GM12878 (cell line): Measurements from ENCODE around the gene RASSF4. TPM values are rescaled to one million over a fixed set of nuclear protein-coding genes. Genes with fewer than 3 reads are reported as not detected.

ENCODE experiments used
- ATAC-seq: fragments of 200-7000 bp; cut with Tn5 transposase; 3 replicates; pipeline ENCODE4 v1.9.1; 2020; ENCODE audit warnings: mild to moderate bottlenecking, moderate library complexity
- BruUV-seq: library from RNA; stranded (reverse); fragments of 400-500 nt; replicated peaks from 2 replicates; lab custom pipeline; 2021; lab: Mats Ljungman, UMichigan
- CTCF ChIA-PET: fragments of 300-600 bp; sonication (Branson Sonifier 250); formaldehyde crosslinking; extraction: SDS; loops from one replicate; lab custom pipeline; 2021; ENCODE audit warnings: inconsistent platforms; lab: Yijun Ruan, JAX
- POLR2A ChIA-PET: fragments of 350-600 bp; formaldehyde crosslinking; extraction: SDS; loops from one replicate; lab custom pipeline; 2021; ENCODE audit warnings: inconsistent platforms; lab: Charles Lee
- RAD21 ChIA-PET: fragments of 300-600 bp; sonication (Branson Sonifier 250); formaldehyde crosslinking; loops from one replicate; lab custom pipeline; 2023; ENCODE audit warnings: antibody characterized with exemption; ENCODE audit not compliant: unreplicated experiment; lab: Charles Lee
- SMC1A ChIA-PET: fragments of 300-600 bp; sonication (Branson Sonifier 250); formaldehyde crosslinking; loops from one replicate; lab custom pipeline; 2023; ENCODE audit not compliant: unreplicated experiment, uncharacterized antibody; lab: Charles Lee
- DNase-seq: peaks from one replicate; pipeline ENCODE4 v3.0.0-alpha.2; 2011; ENCODE audit warnings: low read depth, low spot score
- FAIRE-seq: peaks from 3 replicates; lab custom pipeline; 2011; peaks lifted over from hg19 to GRCh38; lab: Jason Lieb, UNC
- H2AFZ ChIP-seq: 2 replicates; pipeline ENCODE4 v1.6.0; 2011; ENCODE audit warnings: low read depth, low read length, control low read depth; ENCODE audit not compliant: control insufficient read depth
- H3K27ac ChIP-seq: 2 replicates; pipeline ENCODE4 v1.5.1; 2011; ENCODE audit warnings: control low read depth; ENCODE audit not compliant: control insufficient read depth, insufficient read depth
- H3K27me3 ChIP-seq, 2 experiments: replicated peaks in 1 of 2; 2 replicates each; pipeline versions ENCODE4 v1.6.0 to v1.6.1; 2011; ENCODE audit warnings: low read length in 1 of 2; ENCODE audit not compliant: control insufficient read depth in 2 of 2, insufficient read depth in 2 of 2
- H3K36me3 ChIP-seq, 2 experiments: 2 replicates each; pipeline ENCODE4 v1.5.1; 2011; ENCODE audit warnings: low read length in 1 of 2; ENCODE audit not compliant: control insufficient read depth in 2 of 2, insufficient read depth in 2 of 2
- H3K4me1 ChIP-seq: 2 replicates; pipeline ENCODE4 v1.6.1; 2011; ENCODE audit warnings: mild to moderate bottlenecking, low read length, moderate library complexity, mixed read lengths; ENCODE audit not compliant: control insufficient read depth, insufficient read depth
- H3K4me2 ChIP-seq: 2 replicates; pipeline ENCODE4 v1.6.0; 2011; ENCODE audit warnings: control low read depth; ENCODE audit not compliant: control insufficient read depth, insufficient read depth
- H3K4me3 ChIP-seq: fragments of 200-600 bp; sonication (generic); 2 replicates; pipeline ENCODE4 v1.5.1; 2016
- H3K79me2 ChIP-seq: 2 replicates; pipeline ENCODE4 v1.6.0; 2011; ENCODE audit warnings: low read length; ENCODE audit not compliant: control insufficient read depth, insufficient read depth
- H3K9ac ChIP-seq: 2 replicates; pipeline ENCODE4 v1.8.0; 2011; ENCODE audit warnings: low read length, control low read depth, mixed read lengths; ENCODE audit not compliant: control insufficient read depth, insufficient read depth
- H3K9me3 ChIP-seq: replicated peaks from 3 replicates; pipeline ENCODE4 v1.5.1; 2011; ENCODE audit warnings: mild to moderate bottlenecking, low read length; ENCODE audit not compliant: control insufficient read depth, insufficient read depth
- H4K20me1 ChIP-seq: 2 replicates; pipeline ENCODE4 v1.6.0; 2011; ENCODE audit not compliant: control insufficient read depth, insufficient read depth
- CREB1 ChIP-seq: IDR thresholded peaks from 2 replicates; pipeline ENCODE4 v1.6.1; 2012; ENCODE audit warnings: low read depth, mild to moderate bottlenecking, inconsistent platforms
- DPF2 ChIP-seq: fragments of 450-650 bp; IDR thresholded peaks from 2 replicates; pipeline ENCODE4 v1.6.1; 2017; ENCODE audit warnings: mild to moderate bottlenecking
- EED ChIP-seq: sonication (generic); IDR thresholded peaks from 2 replicates; pipeline ENCODE4 v1.6.1; 2016; ENCODE audit warnings: antibody characterized with exemption, low read depth
- EGR1 ChIP-seq, 2 experiments: IDR thresholded peaks; 1 replicate in 1 of 2; 2 replicates in 1 of 2; pipeline ENCODE4 v1.6.1; 2011 to 2012; ENCODE audit warnings: low read depth in 2 of 2, low read length in 2 of 2, borderline replicate concordance in 1 of 2, mild to moderate bottlenecking in 1 of 2, moderate library complexity in 1 of 2
- ELK1 ChIP-seq: IDR thresholded peaks from 2 replicates; pipeline ENCODE4 v1.6.1; 2012; ENCODE audit warnings: low read depth, low read length, improper control_type of control experiment
- MTA2 ChIP-seq: fragments of 450-650 bp; IDR thresholded peaks from 2 replicates; pipeline ENCODE4 v1.6.1; 2016; ENCODE audit warnings: low read depth, mild to moderate bottlenecking, moderate library complexity
- NFYB ChIP-seq: IDR thresholded peaks from 2 replicates; pipeline ENCODE4 v1.6.1; 2011; ENCODE audit warnings: low read depth, mild to moderate bottlenecking, low read length, improper control_type of control experiment, moderate library complexity; ENCODE audit not compliant: insufficient read depth
- PAX5 ChIP-seq: IDR thresholded peaks from 2 replicates; pipeline ENCODE4 v1.6.1; 2011; ENCODE audit warnings: low read depth, low read length, borderline replicate concordance
- POLR2AphosphoS2 ChIP-seq: IDR thresholded peaks from 2 replicates; pipeline ENCODE4 v1.6.1; 2011; ENCODE audit warnings: low read depth, mild to moderate bottlenecking, low read length, improper control_type of control experiment, moderate library complexity
- POLR2AphosphoS5 ChIP-seq: IDR thresholded peaks from 2 replicates; pipeline ENCODE4 v1.6.1; 2011; ENCODE audit warnings: mild to moderate bottlenecking, low read length, inconsistent platforms
- SIN3A ChIP-seq: IDR thresholded peaks from 2 replicates; pipeline ENCODE4 v1.6.1; 2012; ENCODE audit warnings: low read depth, low read length, improper control_type of control experiment
- SPI1 ChIP-seq: IDR thresholded peaks from 2 replicates; pipeline ENCODE4 v1.6.1; 2011; ENCODE audit warnings: low read depth, mild to moderate bottlenecking, low read length, moderate library complexity, borderline replicate concordance; ENCODE audit not compliant: insufficient read depth
- TBL1XR1 ChIP-seq: IDR thresholded peaks from 2 replicates; pipeline ENCODE4 v1.6.1; 2012; ENCODE audit warnings: low read depth, low read length, improper control_type of control experiment
- ZBED1 ChIP-seq: IDR thresholded peaks from 2 replicates; pipeline ENCODE4 v1.6.1; 2016; ENCODE audit warnings: borderline replicate concordance
- WGBS: methylation state at CpG from one replicate; pipeline ENCODE4 v1.1.6; 2016; ENCODE audit warnings: low lambda C conversion rate; ENCODE audit not compliant: insufficient replicate concordance, insufficient coverage; ENCODE audit errors: missing lambda C conversion rate; 5-methylcytosine and 5-hydroxymethylcytosine counted together
- in situ Hi-C: fragments of 300-500 bp; cut with MboI; formaldehyde crosslinking; loops from 9 replicates; pipeline ENCODE4 v1.14.3; 2018; ENCODE audit warnings: mixed read lengths
- intact Hi-C: fragments of 100-400 bp; cut with micrococcal nuclease; formaldehyde crosslinking; loops from one replicate; pipeline ENCODE4 v1.14.2; 2022; ENCODE audit not compliant: unreplicated experiment
- polyA plus RNA-seq, 11 experiments: library from polyadenylated mRNA; depleted of rRNA in 4 of 11; unstranded in 6 of 11; stranded (reverse) in 5 of 11; fragments of >200 nt; fragmentation: Nextera tagmentation in 4 of 11; fragmentation: Illumina TruSeq in 1 of 11; extraction: Ambion mirVana in 4 of 11; extraction: Trizol in 1 of 11; gene quantifications; 1 replicate in 1 of 11; 2 replicates in 10 of 11; pipeline versions ENCODE4 v1.2.1 to v1.2.3, GENCODE V29; 2011 to 2016; ENCODE audit warnings: inconsistent platforms in 2 of 11, missing spikeins in 2 of 11, low read depth in 1 of 11
- total RNA-seq, 4 experiments: library from RNA; depleted of rRNA in 3 of 4; stranded (reverse); fragments of >200 nt in 3 of 4; fragmentation: Illumina TruSeq in 1 of 4; extraction: Trizol in 1 of 4; gene quantifications; 2 replicates each; pipeline versions ENCODE4 v1.2.1 to v1.2.3, GENCODE V29; 2013 to 2021
- TF ChIP-seq, protein P1 (sequence below): fragments of 450-650 bp; IDR thresholded peaks from 2 replicates; pipeline ENCODE4 v1.6.1; 2017; ENCODE audit warnings: borderline replicate concordance
- TF ChIP-seq, protein P2 (sequence below): fragments of 450-650 bp; IDR thresholded peaks from 2 replicates; pipeline ENCODE4 v1.6.1; 2017; ENCODE audit warnings: antibody characterized with exemption, mild to moderate bottlenecking, moderate library complexity

The RASSF4 gene
- total and polyA plus RNA-seq, 10 of the 15 experiments (the other 5 are each of a cell fraction or from before 2014, with no cell fraction given): 3.7 to 71.1 (median 16.8) TPM

DNA sequence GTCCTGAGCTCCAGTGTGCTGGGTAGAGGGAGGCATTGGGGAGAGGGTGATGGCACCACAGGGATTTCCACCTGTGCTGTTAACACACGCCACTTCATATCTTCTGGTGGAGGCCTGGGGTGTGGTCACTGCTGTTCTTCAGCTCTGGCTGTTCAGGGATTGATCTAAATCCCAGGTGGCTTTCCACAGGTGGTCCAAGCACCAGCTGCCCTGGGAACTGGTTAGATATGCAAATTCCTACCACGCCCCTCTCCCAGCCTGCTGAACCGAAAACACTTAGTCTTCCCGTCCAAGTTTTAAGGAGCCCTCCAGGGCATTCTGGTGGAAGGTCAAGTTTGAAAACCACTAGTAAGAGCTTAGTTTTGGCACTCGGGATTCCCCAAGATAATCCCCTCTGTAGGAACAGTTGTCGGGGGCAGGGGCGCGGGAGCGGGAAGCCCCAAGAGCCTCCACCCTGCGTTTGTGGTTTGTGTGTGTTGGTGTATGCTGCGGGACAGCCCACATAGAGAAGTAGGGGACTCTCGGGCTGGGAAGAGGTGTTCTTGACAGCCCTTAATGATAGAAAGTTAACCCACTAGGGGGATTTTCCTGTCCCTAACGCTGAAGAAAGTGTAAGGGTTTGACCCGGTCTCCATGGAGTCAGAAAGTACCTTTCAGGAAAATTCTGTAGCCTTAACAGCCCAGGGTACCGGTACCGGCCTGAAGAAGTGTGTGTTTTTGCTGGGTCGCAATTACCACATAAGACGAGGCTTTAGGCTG is 13.9 kb downstream of the RASSF4 start:
- ChIA-PET CTCF (interaction anchor here (0.5 to 10.1 kb wide), 8 partner anchors 7 to 41 kb away, joined by 3 to 181 read pairs (median 9); partner anchors contain the start of gene RASSF4), SMC1A (interaction anchor here (0.8 to 2.5 kb wide), 7 partner anchors 10 to 41 kb away, joined by 3 to 36 read pairs (median 17); no protein-coding TSS in a partner anchor), POLR2A (interaction anchor here (1.1 to 2.1 kb wide), 9 partner anchors 8 to 45 kb away, joined by 3 to 17 read pairs (median 5); no protein-coding TSS in a partner anchor), RAD21 (interaction anchor here (0.8 to 2.7 kb wide), 6 partner anchors 10 to 48 kb away, joined by 4 to 54 read pairs (median 20); no protein-coding TSS in a partner anchor)
- Histone ChIP-seq H3K27me3 (no peaks in the 10 kb centered on the region), H3K79me2 (peaks cover 14% of the 10 kb centered on the region), H3K9ac (peak overlapping the region; percentile 65), H3K4me3 (no peak overlapping the region), H3K4me1 (peaks cover 43% of the 10 kb centered on the region), H3K9me3 (no peaks in the 10 kb centered on the region), H3K36me3 (peaks cover 0 to 8% of the 10 kb centered on the region in 2 experiments; a peak in 2 of 4 replicates), H2AFZ (peak overlapping the region; percentile 54), H3K4me2 (peak overlapping the region; percentile 82), H3K27ac (peak overlapping the region; percentile 80), H4K20me1 (no peaks in the 10 kb centered on the region)
- in situ Hi-C loops: loop anchor here (25.0 kb wide), 1 partner anchor 1811 kb away; no protein-coding TSS in a partner anchor
- 5% methylated on average over 18 of the region's 18 CpGs for WGBS
- ATAC-seq (peak; percentile 45), FAIRE-seq (peak; percentile 56), DNase-seq (no peak)
- intact Hi-C loops: loop anchor here (2.0 kb wide), 1 partner anchor 15 kb away; the partner anchor contains the start of gene RASSF4
- no TSS peak for BruUV-seq
- TF ChIP-seq POLR2AphosphoS2 (no peak), ELK1 (no peak), SIN3A (no peak), NFYB (no peak), EED (peak; percentile 82), MTA2 (peak; percentile 80), ZBED1 (0 out of 2 replicates have a peak, but pooled peaks have one; percentile 17), EGR1 (IDR thresholded peaks at IDR 0.05; ENCODE audit: borderline replicate concordance in 1 of 2, low read depth in 2 of 2, low read length in 2 of 2) (peak in 1 of 2 experiments; percentile 27; a peak in 1 of 3 replicates), POLR2AphosphoS5 (no peak), SPI1 (no peak), TBL1XR1 (peak; percentile 70; the same call in 1 of the 2 replicates), CREB1 (no peak), DPF2 (peak; percentile 51; the same call in 1 of the 2 replicates), PAX5 (no peak)
- TF ChIP-seq, protein P1, sequence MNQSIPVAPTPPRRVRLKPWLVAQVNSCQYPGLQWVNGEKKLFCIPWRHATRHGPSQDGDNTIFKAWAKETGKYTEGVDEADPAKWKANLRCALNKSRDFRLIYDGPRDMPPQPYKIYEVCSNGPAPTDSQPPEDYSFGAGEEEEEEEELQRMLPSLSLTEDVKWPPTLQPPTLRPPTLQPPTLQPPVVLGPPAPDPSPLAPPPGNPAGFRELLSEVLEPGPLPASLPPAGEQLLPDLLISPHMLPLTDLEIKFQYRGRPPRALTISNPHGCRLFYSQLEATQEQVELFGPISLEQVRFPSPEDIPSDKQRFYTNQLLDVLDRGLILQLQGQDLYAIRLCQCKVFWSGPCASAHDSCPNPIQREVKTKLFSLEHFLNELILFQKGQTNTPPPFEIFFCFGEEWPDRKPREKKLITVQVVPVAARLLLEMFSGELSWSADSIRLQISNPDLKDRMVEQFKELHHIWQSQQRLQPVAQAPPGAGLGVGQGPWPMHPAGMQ: peak; percentile 83; the same call in 1 of the 2 replicates
- TF ChIP-seq, protein P2, sequence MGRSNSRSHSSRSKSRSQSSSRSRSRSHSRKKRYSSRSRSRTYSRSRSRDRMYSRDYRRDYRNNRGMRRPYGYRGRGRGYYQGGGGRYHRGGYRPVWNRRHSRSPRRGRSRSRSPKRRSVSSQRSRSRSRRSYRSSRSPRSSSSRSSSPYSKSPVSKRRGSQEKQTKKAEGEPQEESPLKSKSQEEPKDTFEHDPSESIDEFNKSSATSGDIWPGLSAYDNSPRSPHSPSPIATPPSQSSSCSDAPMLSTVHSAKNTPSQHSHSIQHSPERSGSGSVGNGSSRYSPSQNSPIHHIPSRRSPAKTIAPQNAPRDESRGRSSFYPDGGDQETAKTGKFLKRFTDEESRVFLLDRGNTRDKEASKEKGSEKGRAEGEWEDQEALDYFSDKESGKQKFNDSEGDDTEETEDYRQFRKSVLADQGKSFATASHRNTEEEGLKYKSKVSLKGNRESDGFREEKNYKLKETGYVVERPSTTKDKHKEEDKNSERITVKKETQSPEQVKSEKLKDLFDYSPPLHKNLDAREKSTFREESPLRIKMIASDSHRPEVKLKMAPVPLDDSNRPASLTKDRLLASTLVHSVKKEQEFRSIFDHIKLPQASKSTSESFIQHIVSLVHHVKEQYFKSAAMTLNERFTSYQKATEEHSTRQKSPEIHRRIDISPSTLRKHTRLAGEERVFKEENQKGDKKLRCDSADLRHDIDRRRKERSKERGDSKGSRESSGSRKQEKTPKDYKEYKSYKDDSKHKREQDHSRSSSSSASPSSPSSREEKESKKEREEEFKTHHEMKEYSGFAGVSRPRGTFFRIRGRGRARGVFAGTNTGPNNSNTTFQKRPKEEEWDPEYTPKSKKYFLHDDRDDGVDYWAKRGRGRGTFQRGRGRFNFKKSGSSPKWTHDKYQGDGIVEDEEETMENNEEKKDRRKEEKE: no peak
